HL-60 (cell line): ENCODE data around the gene KLF9.

Source experiments
- DNase-seq, 2 experiments: peaks; one replicate each; pipeline ENCODE4 v3.0.0-alpha.2; 2010 to 2020; ENCODE audit warnings: low read depth in 1 of 2, low spot score in 1 of 2
- H3K27ac ChIP-seq: fragments of 250-450 bp; sonication (Bioruptor Pico); replicated peaks from 2 replicates; pipeline ENCODE4 v1.5.1; 2020; ENCODE audit warnings: mild to moderate bottlenecking, moderate library complexity
- H3K27me3 ChIP-seq: fragments of 250-450 bp; sonication (Bioruptor Pico); 2 replicates; pipeline ENCODE4 v1.5.1; 2021; ENCODE audit warnings: mild to moderate bottlenecking, moderate library complexity; ENCODE audit not compliant: insufficient read depth, poor library complexity, severe bottlenecking
- H3K4me3 ChIP-seq: replicated peaks from 2 replicates; pipeline ENCODE4 v1.5.1; 2011; ENCODE audit warnings: mild to moderate bottlenecking, control low read depth, low read length; ENCODE audit not compliant: insufficient read depth
- GABPA ChIP-seq: IDR thresholded peaks from 2 replicates; pipeline ENCODE4 v1.6.1; 2012; ENCODE audit warnings: low read depth
- POLR2AphosphoS5 ChIP-seq: IDR thresholded peaks from 2 replicates; pipeline ENCODE4 v1.6.1; 2012; ENCODE audit warnings: low read depth
- SPI1 ChIP-seq: IDR thresholded peaks from 2 replicates; pipeline ENCODE4 v1.6.1; 2012; ENCODE audit warnings: low read depth, mild to moderate bottlenecking, borderline replicate concordance
- TF ChIP-seq, protein P1 (sequence below): IDR thresholded peaks from 2 replicates; pipeline ENCODE4 v1.6.1; 2012; ENCODE audit warnings: low read depth; ENCODE audit not compliant: insufficient replicate concordance
- TF ChIP-seq, protein P2 (sequence below): IDR thresholded peaks from one replicate; pipeline ENCODE4 v1.5.1; 2011; ENCODE audit warnings: low read length, control low read depth, inconsistent platforms; ENCODE audit not compliant: insufficient read depth

Gene KLF9

DNA sequence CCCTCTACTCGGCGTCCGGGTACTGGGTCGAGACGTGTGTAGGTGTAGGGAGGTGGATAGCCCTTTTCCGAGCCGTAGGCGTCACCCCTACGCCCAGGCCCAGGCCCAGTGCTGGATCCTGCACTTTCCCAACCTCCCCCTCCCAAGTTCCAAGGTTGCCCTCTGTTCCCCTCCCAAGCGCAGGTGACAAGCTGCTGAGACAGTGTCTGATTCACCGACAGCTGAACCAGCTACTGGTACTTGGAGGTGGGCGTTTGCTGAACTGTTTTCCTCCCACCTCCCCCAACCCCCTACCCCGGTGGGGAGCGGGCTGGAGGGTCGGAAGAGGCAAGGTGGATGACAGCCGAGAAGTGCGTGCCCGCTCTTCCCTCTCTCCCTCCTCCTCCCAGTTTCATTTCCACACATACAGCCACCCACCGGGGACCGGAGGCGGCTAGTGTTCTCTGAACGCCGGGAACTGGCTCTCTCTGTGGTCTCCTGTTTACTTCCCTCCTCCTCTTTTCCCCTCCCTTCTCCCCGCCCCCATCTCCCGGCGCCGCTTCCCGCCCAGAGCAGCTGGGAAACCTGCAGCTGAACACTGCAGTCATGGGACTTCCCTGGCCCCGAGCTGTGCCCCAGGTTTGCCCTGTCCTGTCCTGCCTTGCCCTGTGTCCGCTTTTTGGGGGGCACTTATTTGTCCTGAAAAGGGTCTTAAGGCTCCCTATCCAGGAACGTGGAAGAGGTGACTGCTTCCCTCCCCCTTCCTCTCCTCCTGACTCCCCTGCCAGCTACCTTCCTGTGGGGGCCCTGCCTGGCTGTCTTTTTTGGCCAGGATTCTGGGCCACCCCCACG is 6.2 kb upstream of the KLF9 start:
- TF ChIP-seq GABPA (no peak), SPI1 (0 out of 2 replicates have a peak, but pooled peaks have one; percentile 15)
- peak; percentile 74 to 80 for DNase-seq
- peak overlapping the region; percentile 96 for H3K27ac ChIP-seq
- peak overlapping the region; percentile 50 for H3K4me3 ChIP-seq
- H3K27me3 ChIP-seq: no peaks in the 10 kb centered on the region

GRCh38 chr9:70419556-70420440 is 5.3 kb upstream of the KLF9 start:
- TF ChIP-seq, protein P1, sequence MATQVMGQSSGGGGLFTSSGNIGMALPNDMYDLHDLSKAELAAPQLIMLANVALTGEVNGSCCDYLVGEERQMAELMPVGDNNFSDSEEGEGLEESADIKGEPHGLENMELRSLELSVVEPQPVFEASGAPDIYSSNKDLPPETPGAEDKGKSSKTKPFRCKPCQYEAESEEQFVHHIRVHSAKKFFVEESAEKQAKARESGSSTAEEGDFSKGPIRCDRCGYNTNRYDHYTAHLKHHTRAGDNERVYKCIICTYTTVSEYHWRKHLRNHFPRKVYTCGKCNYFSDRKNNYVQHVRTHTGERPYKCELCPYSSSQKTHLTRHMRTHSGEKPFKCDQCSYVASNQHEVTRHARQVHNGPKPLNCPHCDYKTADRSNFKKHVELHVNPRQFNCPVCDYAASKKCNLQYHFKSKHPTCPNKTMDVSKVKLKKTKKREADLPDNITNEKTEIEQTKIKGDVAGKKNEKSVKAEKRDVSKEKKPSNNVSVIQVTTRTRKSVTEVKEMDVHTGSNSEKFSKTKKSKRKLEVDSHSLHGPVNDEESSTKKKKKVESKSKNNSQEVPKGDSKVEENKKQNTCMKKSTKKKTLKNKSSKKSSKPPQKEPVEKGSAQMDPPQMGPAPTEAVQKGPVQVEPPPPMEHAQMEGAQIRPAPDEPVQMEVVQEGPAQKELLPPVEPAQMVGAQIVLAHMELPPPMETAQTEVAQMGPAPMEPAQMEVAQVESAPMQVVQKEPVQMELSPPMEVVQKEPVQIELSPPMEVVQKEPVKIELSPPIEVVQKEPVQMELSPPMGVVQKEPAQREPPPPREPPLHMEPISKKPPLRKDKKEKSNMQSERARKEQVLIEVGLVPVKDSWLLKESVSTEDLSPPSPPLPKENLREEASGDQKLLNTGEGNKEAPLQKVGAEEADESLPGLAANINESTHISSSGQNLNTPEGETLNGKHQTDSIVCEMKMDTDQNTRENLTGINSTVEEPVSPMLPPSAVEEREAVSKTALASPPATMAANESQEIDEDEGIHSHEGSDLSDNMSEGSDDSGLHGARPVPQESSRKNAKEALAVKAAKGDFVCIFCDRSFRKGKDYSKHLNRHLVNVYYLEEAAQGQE: peak; percentile 42
- TF ChIP-seq, protein P2, sequence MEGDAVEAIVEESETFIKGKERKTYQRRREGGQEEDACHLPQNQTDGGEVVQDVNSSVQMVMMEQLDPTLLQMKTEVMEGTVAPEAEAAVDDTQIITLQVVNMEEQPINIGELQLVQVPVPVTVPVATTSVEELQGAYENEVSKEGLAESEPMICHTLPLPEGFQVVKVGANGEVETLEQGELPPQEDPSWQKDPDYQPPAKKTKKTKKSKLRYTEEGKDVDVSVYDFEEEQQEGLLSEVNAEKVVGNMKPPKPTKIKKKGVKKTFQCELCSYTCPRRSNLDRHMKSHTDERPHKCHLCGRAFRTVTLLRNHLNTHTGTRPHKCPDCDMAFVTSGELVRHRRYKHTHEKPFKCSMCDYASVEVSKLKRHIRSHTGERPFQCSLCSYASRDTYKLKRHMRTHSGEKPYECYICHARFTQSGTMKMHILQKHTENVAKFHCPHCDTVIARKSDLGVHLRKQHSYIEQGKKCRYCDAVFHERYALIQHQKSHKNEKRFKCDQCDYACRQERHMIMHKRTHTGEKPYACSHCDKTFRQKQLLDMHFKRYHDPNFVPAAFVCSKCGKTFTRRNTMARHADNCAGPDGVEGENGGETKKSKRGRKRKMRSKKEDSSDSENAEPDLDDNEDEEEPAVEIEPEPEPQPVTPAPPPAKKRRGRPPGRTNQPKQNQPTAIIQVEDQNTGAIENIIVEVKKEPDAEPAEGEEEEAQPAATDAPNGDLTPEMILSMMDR: no peak
- TF ChIP-seq GABPA: no peak
- TF ChIP-seq SPI1: peak; percentile 59; the same call in 1 of the 2 replicates
- peak; percentile 70 for TF ChIP-seq POLR2AphosphoS5
- H3K4me3 ChIP-seq: peak overlapping the region; percentile 50
- no peaks in the 10 kb centered on the region for H3K27me3 ChIP-seq
- peak; percentile 89 to 93 for DNase-seq
- peak overlapping the region; percentile 96 for H3K27ac ChIP-seq

GRCh38 chr9:70418822-70419555 is 4.5 kb upstream of the KLF9 start:
- peak overlapping the region; percentile 96 for H3K27ac ChIP-seq
- no peaks in the 10 kb centered on the region for H3K27me3 ChIP-seq
- H3K4me3 ChIP-seq: peak overlapping the region; percentile 50
- peak; percentile 88 for DNase-seq
- peak; percentile 72 for TF ChIP-seq POLR2AphosphoS5
- TF ChIP-seq, protein P2: no peak
- TF ChIP-seq, protein P1: no peak
- no peak for TF ChIP-seq GABPA
- TF ChIP-seq SPI1: peak; percentile 44; the same call in 1 of the 2 replicates
